HG02981 (cell line): ENCODE results near the gene PSME2.

Source experiments
- ATAC-seq: cut with Tn5 transposase; IDR thresholded peaks from one replicate; pipeline ENCODE4 v1.9.1; 2021; ENCODE audit warnings: mild to moderate bottlenecking, moderate library complexity; ENCODE audit not compliant: unreplicated experiment

The PSME2 gene

GRCh38 chr14:24095271-24096068 is 50.9 kb downstream of the PSME2 start:
- peak; percentile 63 for ATAC-seq

DNA sequence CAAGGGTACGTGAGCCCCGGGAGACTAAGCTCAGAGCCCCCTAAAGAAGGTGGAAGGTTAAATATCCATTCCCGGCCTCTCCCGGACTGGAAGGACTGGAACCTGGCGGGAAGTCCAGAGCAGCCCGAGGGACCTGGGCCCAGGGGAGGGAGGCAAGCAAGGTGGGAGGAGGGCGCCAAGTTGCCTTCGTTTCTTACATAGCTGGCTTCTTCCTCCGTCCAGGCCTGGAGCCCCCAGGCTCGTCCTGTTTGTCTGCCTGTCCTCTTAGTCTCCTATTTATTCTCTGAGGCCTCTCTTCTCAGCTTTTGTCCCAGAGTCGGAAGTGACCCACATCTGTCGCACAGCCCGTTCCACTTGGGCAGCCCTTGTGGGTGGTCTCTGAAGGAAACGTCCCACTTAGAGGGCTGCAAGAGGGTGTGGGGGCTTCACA is 51.6 kb downstream of the PSME2 start:
- ATAC-seq = no peak

DNA sequence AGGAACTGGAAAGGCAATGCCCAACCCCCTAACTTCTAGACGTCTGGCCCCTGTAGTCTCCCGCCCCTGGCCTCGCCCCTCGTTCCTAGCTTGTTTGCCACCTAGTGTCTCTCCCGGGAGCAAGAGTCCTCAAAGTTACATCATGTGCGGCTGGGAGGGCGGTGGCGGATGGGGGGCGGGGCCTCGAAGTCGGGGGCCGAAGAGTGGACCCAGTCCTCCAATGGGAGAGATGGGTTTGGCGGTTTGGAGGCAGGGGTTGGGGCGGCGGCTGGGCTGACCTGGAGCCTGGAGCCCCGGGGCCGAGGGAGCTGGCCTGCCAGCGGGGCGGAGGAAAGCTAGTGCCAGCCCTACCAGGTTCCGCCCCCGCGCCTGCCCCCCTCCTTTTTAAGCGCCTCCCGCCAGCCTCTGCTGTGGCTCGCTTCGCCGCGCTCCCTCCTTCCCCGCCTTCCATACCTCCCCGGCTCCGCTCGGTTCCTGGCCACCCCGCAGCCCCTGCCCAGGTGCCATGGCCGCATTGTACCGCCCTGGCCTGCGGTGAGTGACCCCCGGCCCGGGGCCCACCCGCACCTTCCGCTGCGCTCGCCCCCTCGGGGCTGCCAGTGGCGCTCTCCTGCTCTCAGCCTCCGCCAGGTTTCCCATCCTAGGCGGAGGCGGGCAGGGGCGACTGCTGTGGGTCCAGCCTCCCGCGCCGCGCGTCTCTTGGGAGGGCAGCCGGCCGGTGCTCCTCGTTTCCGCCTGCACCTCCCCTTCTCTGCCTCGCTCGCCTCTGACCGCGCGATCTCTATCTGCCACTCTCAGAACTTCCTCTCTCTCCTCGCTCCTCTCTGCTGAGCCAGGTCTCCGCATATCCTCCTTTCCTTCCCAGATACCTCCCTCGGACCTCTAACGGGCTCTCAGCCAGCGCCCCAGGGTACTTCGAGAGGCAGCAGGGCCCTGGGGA is 52.2 kb downstream of the PSME2 start, which contains the start of gene PCK2:
Gene PCK2, plus strand, starts transcription at position 411 of the 940 bp plus-strand sequence. Its CDS starts 95 bp downstream, at position 506.
- ATAC-seq = peak; percentile 52
